ENCODE data around the gene ARHGEF33.

- TF ChIP-seq ZNF274 (IDR thresholded peaks at IDR 0.05; ENCODE audit: low read length) (no peak), ZNF274 (tag by site-specific recombination; IDR thresholded peaks at IDR 0.05; ENCODE audit: borderline replicate concordance) (no peak), ZNF837 (tag by site-specific recombination; IDR thresholded peaks at IDR 0.05) (no peak), ZBTB6 (tag by site-specific recombination; IDR thresholded peaks at IDR 0.05) (no peak), KLF1 (tag by site-specific recombination; IDR thresholded peaks at IDR 0.05) (no peak), YY1 (tag by site-specific recombination; IDR thresholded peaks at IDR 0.05) (no peak), PBX3 (CRISPR knock-in tag; IDR thresholded peaks at IDR 0.05) (no peak), ZNF175 (tag by site-specific recombination; IDR thresholded peaks at IDR 0.05) (no peak), ZSCAN23 (tag by site-specific recombination; IDR thresholded peaks at IDR 0.05) (no peak), ZNF530 (tag by site-specific recombination; IDR thresholded peaks at IDR 0.05; ENCODE audit: low read depth) (no peak), KLF16 (tag by site-specific recombination; IDR thresholded peaks at IDR 0.05) (no peak), CTCF (tag by site-specific recombination; IDR thresholded peaks at IDR 0.05) (no peak), ZBTB21 (tag by site-specific recombination; IDR thresholded peaks at IDR 0.05) (no peak)
Measured at GRCh38 chr2:39000552-39000951, 110.9 kb downstream of the ARHGEF33 start.
